AG04450 (cell line): ENCODE data around the gene ATF6. TPM values are rescaled to one million over a fixed set of nuclear protein-coding genes. Genes with fewer than 3 reads are reported as not detected.

Experiments used
- CTCF ChIA-PET: fragments of 300-600, 350-600 bp; formaldehyde crosslinking; extraction: SDS; loops from one replicate; lab custom pipeline; 2022; ENCODE audit warnings: antibody characterized with exemption, inconsistent platforms; lab: Charles Lee
- POLR2A ChIA-PET: fragments of 350-600 bp; formaldehyde crosslinking; extraction: SDS; loops from one replicate; lab custom pipeline; 2021; ENCODE audit warnings: antibody characterized with exemption, inconsistent platforms; lab: Yijun Ruan, JAX
- DNase-seq: peaks from one replicate; pipeline ENCODE4 v3.0.0-alpha.2; 2011; ENCODE audit warnings: low read depth, low spot score
- H3K27ac ChIP-seq: one replicate; pipeline ENCODE4 v1.5.1; 2012; ENCODE audit warnings: low read depth, low read length, control low read depth
- H3K27me3 ChIP-seq: one replicate; pipeline ENCODE4 v1.6.0; 2012; ENCODE audit warnings: low read length; ENCODE audit not compliant: control insufficient read depth, insufficient read depth
- H3K4me3 ChIP-seq: 2 replicates; pipeline ENCODE4 v1.5.1; 2011; ENCODE audit warnings: mild to moderate bottlenecking, low read depth, low read length, control low read depth
- H3K9me3 ChIP-seq: 2 replicates; pipeline ENCODE4 v1.5.1; 2012; ENCODE audit warnings: low read length; ENCODE audit not compliant: control insufficient read depth, insufficient read depth
- CTCF ChIP-seq: IDR thresholded peaks from 2 replicates; pipeline ENCODE4 v1.5.1; 2011; ENCODE audit warnings: low read depth, low read length, control low read depth, inconsistent platforms
- polyA plus RNA-seq: library from polyadenylated mRNA; depleted of rRNA; stranded (reverse); fragments of >200 nt; gene quantifications from 2 replicates; pipeline ENCODE4 v1.2.3, GENCODE V29; 2011

Gene ATF6
- polyA plus RNA-seq, 1 experiment: 33.6 TPM

- no peak for DNase-seq
- H3K27ac ChIP-seq: no peak overlapping the region
- no peaks in the 10 kb centered on the region for H3K9me3 ChIP-seq
- H3K27me3 ChIP-seq: no peaks in the 10 kb centered on the region
- ChIA-PET POLR2A (no interaction called here), CTCF (interaction anchor here (0.6 kb wide), 1 partner anchor 118 kb away, joined by 3 read pairs; no protein-coding TSS in a partner anchor)
- TF ChIP-seq CTCF: no peak
- no peak overlapping the region for H3K4me3 ChIP-seq
Observed at GRCh38 chr1:161919229-161919628, 153.1 kb downstream of the ATF6 start.

- TF ChIP-seq CTCF: no peak
- CTCF ChIA-PET: interaction anchor here (1.1 to 1.3 kb wide), 2 partner anchors 58 to 129 kb away, joined by 3 to 6 read pairs; no protein-coding TSS in a partner anchor
- H3K4me3 ChIP-seq: no peak overlapping the region
- POLR2A ChIA-PET: no interaction called here
- no peak overlapping the region for H3K27ac ChIP-seq
- H3K27me3 ChIP-seq: no peaks in the 10 kb centered on the region
- no peaks in the 10 kb centered on the region for H3K9me3 ChIP-seq
- no peak for DNase-seq
Observed at GRCh38 chr1:161921491-161921890, 155.4 kb downstream of the ATF6 start.

- CTCF ChIA-PET: no interaction called here
- no peak overlapping the region for H3K4me3 ChIP-seq
- H3K9me3 ChIP-seq: no peaks in the 10 kb centered on the region
- H3K27ac ChIP-seq: no peak overlapping the region
- TF ChIP-seq CTCF: no peak
- DNase-seq: no peak
- H3K27me3 ChIP-seq: no peaks in the 10 kb centered on the region
- POLR2A ChIA-PET: no interaction called here
Observed at GRCh38 chr1:161921990-161922389, 155.9 kb downstream of the ATF6 start.

DNA sequence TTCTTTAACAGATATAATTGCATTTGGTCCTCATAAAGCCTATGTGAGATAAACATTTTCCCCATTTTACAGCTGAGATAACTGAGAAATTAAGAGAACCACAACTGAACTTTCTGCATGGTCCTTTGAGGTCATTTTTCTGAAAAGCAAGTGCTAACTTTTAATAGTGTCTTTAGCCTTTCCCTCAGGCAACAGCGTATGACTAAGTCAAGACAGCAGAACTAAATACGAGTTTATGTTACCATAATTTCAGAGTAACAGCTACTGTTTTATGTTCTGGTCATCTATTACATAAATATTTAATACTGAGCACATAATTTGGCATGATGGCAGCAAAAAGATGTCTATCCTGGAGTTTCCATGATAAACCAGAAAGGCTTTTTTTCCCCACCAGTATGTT, 161.9 kb downstream of the ATF6 start:
- DNase-seq: no peak
- no peak for TF ChIP-seq CTCF
- Histone ChIP-seq H3K9me3 (no peaks in the 10 kb centered on the region), H3K4me3 (no peak overlapping the region), H3K27me3 (no peaks in the 10 kb centered on the region), H3K27ac (no peak overlapping the region)
- POLR2A ChIA-PET: no interaction called here
- CTCF ChIA-PET: interaction anchor here (0.6 to 1.3 kb wide), 2 partner anchors 15 to 64 kb away, joined by 3 read pairs; no protein-coding TSS in a partner anchor

GRCh38 chr1:161929137-161929536, 163.0 kb downstream of the ATF6 start:
- CTCF ChIA-PET: interaction anchor here (0.6 to 2.1 kb wide), 4 partner anchors 65 to 1424 kb away, joined by 3 to 13 read pairs (median 8); no protein-coding TSS in a partner anchor
- no peaks in the 10 kb centered on the region for H3K27me3 ChIP-seq
- no peak for TF ChIP-seq CTCF
- DNase-seq: no peak
- H3K4me3 ChIP-seq: no peak overlapping the region
- no peak overlapping the region for H3K27ac ChIP-seq
- H3K9me3 ChIP-seq: no peaks in the 10 kb centered on the region
- POLR2A ChIA-PET: no interaction called here
